HepG2 (cell line): ENCODE data around the gene SLC22A23. TPM values are rescaled to one million over a fixed set of nuclear protein-coding genes. Genes with fewer than 3 reads are reported as not detected.

Source experiments
- ATAC-seq: fragments of 200-7000 bp; cut with Tn5 transposase; 3 replicates; pipeline ENCODE4 v1.9.1; 2020; ENCODE audit warnings: mild to moderate bottlenecking, moderate library complexity
- BruUV-seq: library from RNA; stranded (reverse); fragments of 400-500 nt; replicated peaks from 2 replicates; lab custom pipeline; 2021; lab: Mats Ljungman, UMichigan
- CTCF ChIA-PET: fragments of 300-600 bp; formaldehyde crosslinking; extraction: SDS; loops from one replicate; lab custom pipeline; 2021; ENCODE audit warnings: low total read pairs, inconsistent platforms, low intra/inter-chr PET ratio; lab: Yijun Ruan, JAX
- POLR2A ChIA-PET: fragments of 350-600 bp; sonication (Branson Sonifier 250); formaldehyde crosslinking; loops from one replicate; lab custom pipeline; 2020; ENCODE audit warnings: antibody characterized with exemption, inconsistent platforms; lab: Yijun Ruan, JAX
- DNase-seq: peaks from one replicate; pipeline ENCODE4 v3.0.0-alpha.2; 2015; ENCODE audit warnings: low spot score
- FAIRE-seq: peaks from 3 replicates; lab custom pipeline; 2011; peaks lifted over from hg19 to GRCh38; lab: Jason Lieb, UNC
- H2AFZ ChIP-seq: one replicate; pipeline ENCODE4 v1.6.1; 2011; ENCODE audit warnings: low read length, inconsistent platforms
- H3K27ac ChIP-seq: fragments of 300-600 bp; 3 replicates; pipeline ENCODE4 v1.8.0; 2011; ENCODE audit warnings: mixed run types, mild to moderate bottlenecking, mixed read lengths, low read length, inconsistent platforms; ENCODE audit not compliant: insufficient read depth; ENCODE audit errors: extremely low read length
- H3K27me3 ChIP-seq, 2 experiments: fragments of 200-600 bp in 1 of 2; 2 replicates in 1 of 2; 3 replicates in 1 of 2; pipeline versions ENCODE4 v1.6.0 to v1.8.0; 2011; ENCODE audit warnings: low read length in 2 of 2, mild to moderate bottlenecking in 2 of 2, moderate library complexity in 2 of 2, inconsistent platforms in 1 of 2; ENCODE audit not compliant: insufficient read depth in 2 of 2, control insufficient read depth in 1 of 2
- H3K36me3 ChIP-seq, 2 experiments: fragments of 200-600 bp in 1 of 2; replicated peaks in 1 of 2; 2 replicates in 1 of 2; 3 replicates in 1 of 2; pipeline versions ENCODE4 v1.5.1 to v1.8.0; 2011; ENCODE audit warnings: low read length in 2 of 2, inconsistent platforms in 1 of 2; ENCODE audit not compliant: insufficient read depth in 2 of 2, control insufficient read depth in 1 of 2
- H3K4me1 ChIP-seq: 2 replicates; pipeline ENCODE4 v1.5.1; 2012; ENCODE audit warnings: low read length, inconsistent platforms; ENCODE audit not compliant: insufficient read depth
- H3K4me2 ChIP-seq: 2 replicates; pipeline ENCODE4 v1.6.0; 2011; ENCODE audit warnings: low read depth, low read length, inconsistent platforms
- H3K4me3 ChIP-seq, 3 experiments: fragments of 200-600 bp in 1 of 3; sonication (generic), shearing (Covaris generic) in 1 of 3; replicated peaks in 1 of 3; 2 replicates each; pipeline ENCODE4 v1.5.1; 2011 to 2016; ENCODE audit warnings: low read length in 3 of 3, inconsistent platforms in 2 of 3, low read depth in 2 of 3, mild to moderate bottlenecking in 2 of 3, control low read depth in 1 of 3, mixed read lengths in 1 of 3; ENCODE audit not compliant: insufficient read depth in 1 of 3
- H3K79me2 ChIP-seq: one replicate; pipeline ENCODE4 v1.6.1; 2011; ENCODE audit warnings: low read length, inconsistent platforms; ENCODE audit not compliant: insufficient read depth
- H3K9ac ChIP-seq: 2 replicates; pipeline ENCODE4 v1.6.0; 2011; ENCODE audit warnings: mild to moderate bottlenecking, low read depth, low read length, inconsistent platforms; ENCODE audit not compliant: insufficient read depth
- H3K9me3 ChIP-seq: 2 replicates; pipeline ENCODE4 v1.5.1; 2012; ENCODE audit warnings: mild to moderate bottlenecking, low read length
- H4K20me1 ChIP-seq: 2 replicates; pipeline ENCODE4 v1.6.0; 2011; ENCODE audit warnings: inconsistent platforms, mild to moderate bottlenecking, low read length, moderate library complexity; ENCODE audit not compliant: insufficient read depth
- CHD2 ChIP-seq: IDR thresholded peaks from 2 replicates; pipeline ENCODE4 v1.6.1; 2011; ENCODE audit warnings: low read depth, low read length, improper control_type of control experiment
- E2F2 ChIP-seq: sonication (generic); formaldehyde crosslinking; IDR thresholded peaks from 2 replicates; pipeline ENCODE4 v1.4.0; 2020; ENCODE audit warnings: missing genetic modification reagents, borderline replicate concordance
- FOXP4 ChIP-seq: sonication (generic); formaldehyde crosslinking; IDR thresholded peaks from 2 replicates; pipeline ENCODE4 v1.4.0; 2020; ENCODE audit warnings: missing genetic modification reagents
- HMGA1 ChIP-seq: sonication (generic); formaldehyde crosslinking; conservative IDR thresholded peaks from 2 replicates; pipeline ENCODE4 v1.4.0; 2020; ENCODE audit warnings: missing genetic modification reagents
- HNF4A ChIP-seq: sonication (generic); formaldehyde crosslinking; IDR thresholded peaks from 2 replicates; pipeline ENCODE4 v1.4.0; 2020; ENCODE audit warnings: missing genetic modification reagents
- MXD4 ChIP-seq: IDR thresholded peaks from 2 replicates; pipeline ENCODE4 v1.6.1; 2016; ENCODE audit warnings: mild to moderate bottlenecking, missing biosample characterization, missing genetic modification reagents
- NCOA2 ChIP-seq: sonication (generic); formaldehyde crosslinking; IDR thresholded peaks from 2 replicates; pipeline ENCODE4 v1.8.0; 2022; ENCODE audit warnings: inconsistent platforms
- NFYB ChIP-seq: sonication (generic); formaldehyde crosslinking; IDR thresholded peaks from 2 replicates; pipeline ENCODE4 v1.4.0; 2020; ENCODE audit warnings: missing genetic modification reagents
- PRPF4 ChIP-seq: fragments of 200-400 bp; formaldehyde crosslinking; IDR thresholded peaks from 2 replicates; pipeline ENCODE4 v1.6.1; 2016; ENCODE audit warnings: low read length, low read depth; ENCODE audit not compliant: poor library complexity, severe bottlenecking
- RBM22 ChIP-seq: fragments of 200-400 bp; formaldehyde crosslinking; optimal IDR thresholded peaks from 2 replicates; pipeline ENCODE3; 2017; ENCODE audit warnings: mild to moderate bottlenecking, low read length, moderate library complexity
- RFXANK ChIP-seq: IDR thresholded peaks from 2 replicates; pipeline ENCODE4 v1.6.1; 2016
- ZBTB7B ChIP-seq: sonication (generic); formaldehyde crosslinking; IDR thresholded peaks from 2 replicates; pipeline ENCODE4 v1.4.0; 2020; ENCODE audit warnings: missing genetic modification reagents
- ZNF260 ChIP-seq: sonication (generic); formaldehyde crosslinking; IDR thresholded peaks from 2 replicates; pipeline ENCODE4 v1.4.0; 2020; ENCODE audit warnings: missing genetic modification reagents, low read depth, mild to moderate bottlenecking, borderline replicate concordance
- ZNF605 ChIP-seq: sonication (generic); formaldehyde crosslinking; IDR thresholded peaks from 2 replicates; pipeline ENCODE4 v1.8.0; 2022; ENCODE audit warnings: mild to moderate bottlenecking, missing genetic modification reagents
- ZNF609 ChIP-seq: sonication (generic); formaldehyde crosslinking; IDR thresholded peaks from 2 replicates; pipeline ENCODE4 v1.4.0; 2020; ENCODE audit warnings: mild to moderate bottlenecking, missing genetic modification reagents, borderline replicate concordance
- ZNF710 ChIP-seq: sonication (generic); formaldehyde crosslinking; IDR thresholded peaks from 2 replicates; pipeline ENCODE4 v1.5.0; 2020; ENCODE audit warnings: mild to moderate bottlenecking, missing genetic modification reagents, borderline replicate concordance
- WGBS: methylation state at CpG from one replicate; pipeline ENCODE4 v1.1.6; 2017; ENCODE audit warnings: low lambda C conversion rate; 5-methylcytosine and 5-hydroxymethylcytosine counted together
- in situ Hi-C: cut with HindIII; loops from 2 replicates; pipeline ENCODE4 v1.10.0; 2017; ENCODE audit warnings: low pct_unique_long_range_greater_than_20kb; ENCODE audit not compliant: extremely low pct_ligation_motif_present
- intact Hi-C: fragments of 100-400 bp; cut with micrococcal nuclease; formaldehyde crosslinking; loops from one replicate; pipeline ENCODE4 v1.10.0; 2022; ENCODE audit not compliant: unreplicated experiment
- polyA plus RNA-seq, 8 experiments: library from polyadenylated mRNA; depleted of rRNA in 3 of 8; stranded (reverse) in 7 of 8; unstranded in 1 of 8; fragments of >200 nt; fragmentation: Illumina TruSeq in 4 of 8; extraction: Trizol in 4 of 8; gene quantifications; 2 replicates each; pipeline versions ENCODE4 v1.2.1 to v1.2.3, GENCODE V29; 2011 to 2016; ENCODE audit warnings: low read depth in 4 of 8, missing spikeins in 1 of 8, mixed read lengths in 1 of 8; ENCODE audit not compliant: insufficient read depth in 1 of 8
- total RNA-seq, 5 experiments: library from RNA; depleted of rRNA; stranded (reverse); fragments of >200 nt; fragmentation: Illumina TruSeq; extraction: Trizol; gene quantifications; 2 replicates each; pipeline ENCODE4 v1.2.3, GENCODE V29; 2016; ENCODE audit warnings: low read depth in 1 of 5

The SLC22A23 gene
- total and polyA plus RNA-seq, 2 of the 13 experiments (the other 11 are each of a cell fraction or from before 2014, with no cell fraction given), result 11.8 to 17.5 TPM

- in situ Hi-C loops, result no loop called here
- Histone ChIP-seq H2AFZ (no peak overlapping the region), H3K9me3 (no peaks in the 10 kb centered on the region), H4K20me1 (peaks cover 5% of the 10 kb centered on the region), H3K27ac (no peak overlapping the region), H3K9ac (no peak overlapping the region), H3K4me3 (no peak overlapping the region), H3K27me3 (no peaks in the 10 kb centered on the region; a peak in 1 of 5 replicates), H3K4me1 (peaks cover 18% of the 10 kb centered on the region), H3K79me2 (peaks cover 10% of the 10 kb centered on the region), H3K36me3 (no peaks in the 10 kb centered on the region), H3K4me2 (no peak overlapping the region)
- CTCF ChIA-PET, result no interaction called here
- intact Hi-C loops, result no loop called here
- ATAC-seq (no peak), DNase-seq (no peak), FAIRE-seq (no peak)
- TF ChIP-seq HNF4A (CRISPR knock-in tag), result no peak
- TF ChIP-seq RFXANK (CRISPR knock-in tag), result no peak
- no peak for TF ChIP-seq NCOA2 (CRISPR knock-in tag)
- TF ChIP-seq E2F2 (CRISPR knock-in tag), result no peak
- TF ChIP-seq CHD2, result no peak
- no peak for TF ChIP-seq ZNF605 (CRISPR knock-in tag)
- TF ChIP-seq ZNF260, result no peak
- no peak for TF ChIP-seq PRPF4
- no peak for TF ChIP-seq FOXP4 (CRISPR knock-in tag)
- no peak for TF ChIP-seq ZNF710 (CRISPR knock-in tag)
- TF ChIP-seq HMGA1 (CRISPR knock-in tag), result no peak
- TF ChIP-seq ZNF609 (CRISPR knock-in tag), result no peak
- TF ChIP-seq ZBTB7B (CRISPR knock-in tag), result no peak
- no peak for TF ChIP-seq MXD4 (CRISPR knock-in tag)
- no peak for TF ChIP-seq RBM22
- no peak for TF ChIP-seq NFYB (CRISPR knock-in tag)
- POLR2A ChIA-PET, result no interaction called here
- no TSS peak for BruUV-seq
- WGBS, result 35% methylated on average over 1 of the region's 1 CpG
These were observed 3.4 kb upstream of the SLC22A23 start for GRCh38 chr6:3460253-3460652.
